H9 (cell line): Measurements from ENCODE around the gene S100A7. TPM values are rescaled to one million over a fixed set of nuclear protein-coding genes. Genes with fewer than 3 reads are reported as not detected.

Experiments used
- DNase-seq: peaks from one replicate; pipeline ENCODE4 v3.0.0-alpha.2; 2017
- H2AFZ ChIP-seq: one replicate; pipeline ENCODE4 v1.6.1; 2013; ENCODE audit warnings: mild to moderate bottlenecking, low read length, control low read depth, moderate library complexity
- H2AK5ac ChIP-seq: 2 replicates; pipeline ENCODE4 v1.6.1; 2013; ENCODE audit warnings: low read length, control low read depth, mixed read lengths; ENCODE audit not compliant: insufficient read length
- H2BK120ac ChIP-seq: one replicate; pipeline ENCODE4 v1.6.1; 2013; ENCODE audit warnings: low read depth, mild to moderate bottlenecking, low read length, control low read depth, inconsistent platforms; ENCODE audit not compliant: poor library complexity, severe bottlenecking
- H2BK12ac ChIP-seq: 2 replicates; pipeline ENCODE4 v1.6.1; 2013; ENCODE audit warnings: low read length, control low read depth, mixed read lengths, low read depth; ENCODE audit not compliant: insufficient read length
- H2BK15ac ChIP-seq: 2 replicates; pipeline ENCODE4 v1.6.1; 2013; ENCODE audit warnings: low read depth, low read length, control low read depth
- H2BK20ac ChIP-seq: one replicate; pipeline ENCODE4 v1.6.1; 2013; ENCODE audit warnings: low read depth, mild to moderate bottlenecking, low read length, control low read depth, inconsistent platforms; ENCODE audit not compliant: poor library complexity, severe bottlenecking
- H2BK5ac ChIP-seq: 2 replicates; pipeline ENCODE4 v1.6.1; 2013; ENCODE audit warnings: low read length, control low read depth, mixed read lengths; ENCODE audit not compliant: insufficient read length
- H3K14ac ChIP-seq: 2 replicates; pipeline ENCODE4 v1.6.1; 2013; ENCODE audit warnings: low read length, control low read depth; ENCODE audit not compliant: insufficient read depth
- H3K18ac ChIP-seq: 2 replicates; pipeline ENCODE4 v1.6.1; 2013; ENCODE audit warnings: low read depth, mild to moderate bottlenecking, mixed read lengths, low read length, control low read depth; ENCODE audit not compliant: insufficient read length
- H3K23ac ChIP-seq: 2 replicates; pipeline ENCODE4 v1.6.1; 2013; ENCODE audit warnings: low read length, control low read depth, mixed read lengths, low read depth; ENCODE audit not compliant: insufficient read length
- H3K23me2 ChIP-seq: 2 replicates; pipeline ENCODE4 v1.6.1; 2013; ENCODE audit warnings: low read depth, mild to moderate bottlenecking, mixed read lengths, low read length, control low read depth; ENCODE audit not compliant: insufficient read length, poor library complexity, severe bottlenecking
- H3K27ac ChIP-seq: 2 replicates; pipeline ENCODE4 v1.5.1; 2013; ENCODE audit warnings: low read length, control low read depth, mixed read lengths, low read depth; ENCODE audit not compliant: insufficient read length
- H3K27me3 ChIP-seq: 2 replicates; pipeline ENCODE4 v1.6.1; 2013; ENCODE audit warnings: low read length, control low read depth, inconsistent platforms; ENCODE audit not compliant: insufficient read depth
- H3K4ac ChIP-seq: 2 replicates; pipeline ENCODE4 v1.6.1; 2013; ENCODE audit warnings: low read depth, mild to moderate bottlenecking, control low read depth, inconsistent platforms, low read length, moderate library complexity
- H3K4me1 ChIP-seq: 2 replicates; pipeline ENCODE4 v1.6.1; 2013; ENCODE audit warnings: low read length, control low read depth, inconsistent platforms; ENCODE audit not compliant: insufficient read depth
- H3K4me2 ChIP-seq: 2 replicates; pipeline ENCODE4 v1.6.1; 2013; ENCODE audit warnings: low read length, control low read depth, mixed read lengths; ENCODE audit not compliant: insufficient read length, insufficient read depth
- H3K56ac ChIP-seq: 2 replicates; pipeline ENCODE4 v1.6.1; 2013; ENCODE audit warnings: low read depth, mild to moderate bottlenecking, mixed read lengths, low read length, control low read depth; ENCODE audit not compliant: insufficient read length
- H3K79me1 ChIP-seq: 2 replicates; pipeline ENCODE4 v1.6.1; 2013; ENCODE audit warnings: low read depth, mild to moderate bottlenecking, moderate library complexity, low read length, control low read depth, inconsistent platforms; ENCODE audit not compliant: insufficient read depth, poor library complexity, severe bottlenecking
- H3K79me2 ChIP-seq: 2 replicates; pipeline ENCODE4 v1.6.1; 2013; ENCODE audit warnings: low read length, control low read depth, inconsistent platforms; ENCODE audit not compliant: insufficient read depth
- H3K9ac ChIP-seq: 2 replicates; pipeline ENCODE4 v1.6.1; 2013; ENCODE audit warnings: low read length, control low read depth, mixed read lengths; ENCODE audit not compliant: insufficient read length; ENCODE audit errors: extremely low read depth
- H3K9me3 ChIP-seq: one replicate; pipeline ENCODE4 v1.6.1; 2013; ENCODE audit warnings: low read depth, low read length, inconsistent platforms; ENCODE audit not compliant: control insufficient read depth
- H3T11ph ChIP-seq: one replicate; pipeline ENCODE4 v1.6.1; 2013; ENCODE audit warnings: mild to moderate bottlenecking, low read length, control low read depth, inconsistent platforms
- H4K20me1 ChIP-seq: one replicate; pipeline ENCODE4 v1.6.1; 2013; ENCODE audit not compliant: control insufficient read depth, insufficient read length, insufficient read depth
- H4K5ac ChIP-seq: 2 replicates; pipeline ENCODE4 v1.6.1; 2013; ENCODE audit warnings: low read depth, mild to moderate bottlenecking, mixed read lengths, low read length, control low read depth; ENCODE audit not compliant: insufficient read length
- H4K8ac ChIP-seq: replicated peaks from 2 replicates; pipeline ENCODE4 v1.6.1; 2013; ENCODE audit warnings: low read length, control low read depth, mixed read lengths, low read depth; ENCODE audit not compliant: insufficient read length
- H4K91ac ChIP-seq: 2 replicates; pipeline ENCODE4 v1.6.1; 2013; ENCODE audit warnings: low read depth, mild to moderate bottlenecking, moderate library complexity, mixed read lengths, low read length, control low read depth; ENCODE audit not compliant: insufficient read length
- H3K27ac Mint-ChIP-seq, 3 experiments: 2 replicates in 2 of 3; 3 replicates in 1 of 3; pipeline ENCODE4 v1.8.0; 2020 to 2021; ENCODE audit warnings: mixed read lengths in 3 of 3, mild to moderate bottlenecking in 1 of 3, moderate library complexity in 1 of 3
- H3K27me3 Mint-ChIP-seq: 2 replicates; pipeline ENCODE4 v1.8.0; 2021; ENCODE audit warnings: low read depth, mild to moderate bottlenecking, moderate library complexity, mixed read lengths
- H3K36me3 Mint-ChIP-seq, 3 experiments: 2 replicates in 2 of 3; 3 replicates in 1 of 3; pipeline ENCODE4 v1.8.0; 2020 to 2021; ENCODE audit warnings: low read depth in 3 of 3, mixed read lengths in 3 of 3; ENCODE audit not compliant: insufficient read depth in 1 of 3
- H3K4me1 Mint-ChIP-seq, 2 experiments: 2 replicates each; pipeline ENCODE4 v1.8.0; 2020; ENCODE audit warnings: mixed read lengths in 2 of 2
- H3K4me3 Mint-ChIP-seq, 2 experiments: 2 replicates in 1 of 2; 3 replicates in 1 of 2; pipeline ENCODE4 v1.8.0; 2020 to 2021; ENCODE audit warnings: mild to moderate bottlenecking in 2 of 2, mixed read lengths in 2 of 2, moderate library complexity in 1 of 2
- H3K9me3 Mint-ChIP-seq, 2 experiments: 2 replicates in 1 of 2; 3 replicates in 1 of 2; pipeline ENCODE4 v1.8.0; 2020; ENCODE audit warnings: mild to moderate bottlenecking in 2 of 2, mixed read lengths in 2 of 2, moderate library complexity in 1 of 2
- CTCF ChIP-seq: fragments of 200-600 bp; sonication (generic); conservative IDR thresholded peaks from 3 replicates; pipeline ENCODE4 v1.8.0; 2021; ENCODE audit warnings: antibody characterized with exemption, mild to moderate bottlenecking
- WGBS: extraction: QIAGEN DNeasy Blood & Tissue Kit; methylation state at CpG from one replicate; pipeline ENCODE4 v1.1.7; 2013; ENCODE audit warnings: missing lambda C conversion rate, low lambda C conversion rate, mixed read lengths; ENCODE audit not compliant: insufficient read length; ENCODE audit errors: extremely low coverage; 5-methylcytosine and 5-hydroxymethylcytosine counted together
- total RNA-seq: library from RNA; stranded (reverse); gene quantifications from 2 replicates; pipeline ENCODE4 v1.2.1, GENCODE V29; 2021

S100A7 gene
- total RNA-seq, 1 experiment from 2014 or later = not detected

- no peak overlapping the region for H4K8ac ChIP-seq
- no peak overlapping the region for H2BK120ac ChIP-seq
- H3K4me2 ChIP-seq = no peak overlapping the region
- H3T11ph ChIP-seq = no peak overlapping the region
- no peak overlapping the region for H3K4ac ChIP-seq
- no peak overlapping the region for H2BK12ac ChIP-seq
- H2BK20ac ChIP-seq = no peak overlapping the region
- H3K9me3 ChIP-seq = no peaks in the 10 kb centered on the region
- H3K9ac ChIP-seq = no peak overlapping the region
- WGBS = no CpG with 5 or more reads among the region's 11 CpGs
- H3K27me3 ChIP-seq = no peaks in the 10 kb centered on the region
- DNase-seq = no peak
- H2BK15ac ChIP-seq = no peak overlapping the region
- Mint-ChIP-seq H3K27ac (no peak overlapping the region), H3K9me3 (peaks cover 0 to 3% of the 10 kb centered on the region in 2 experiments; a peak in 1 of 5 replicates), H3K27me3 (peaks cover 8% of the 10 kb centered on the region), H3K4me3 (no peak overlapping the region), H3K4me1 (no peaks in the 10 kb centered on the region), H3K36me3 (no peaks in the 10 kb centered on the region)
- H4K20me1 ChIP-seq = no peaks in the 10 kb centered on the region
- no peaks in the 10 kb centered on the region for H3K79me2 ChIP-seq
- H3K79me1 ChIP-seq = no peaks in the 10 kb centered on the region
- TF ChIP-seq CTCF = no peak
- no peak overlapping the region for H4K5ac ChIP-seq
- no peak overlapping the region for H3K18ac ChIP-seq
- H2BK5ac ChIP-seq = no peak overlapping the region
- no peak overlapping the region for H3K27ac ChIP-seq
- H4K91ac ChIP-seq = no peak overlapping the region
- H3K14ac ChIP-seq = no peak overlapping the region
- no peak overlapping the region for H2AFZ ChIP-seq
- no peak overlapping the region for H3K56ac ChIP-seq
- H2AK5ac ChIP-seq = no peak overlapping the region
- no peaks in the 10 kb centered on the region for H3K4me1 ChIP-seq
- no peak overlapping the region for H3K23ac ChIP-seq
- no peaks in the 10 kb centered on the region for H3K23me2 ChIP-seq
Measured at GRCh38 chr1:153434746-153435455, 25.6 kb downstream of the S100A7 start.
